ENCODE results near the gene ZP2. TPM values are rescaled to one million over a fixed set of nuclear protein-coding genes. Genes with fewer than 3 reads are reported as not detected.

ZP2 gene
- total RNA-seq, 1 experiment from 2014 or later, result not detected

- H2AFZ ChIP-seq (ENCODE audit: low read length), result no peak overlapping the region
- no peak overlapping the region for H3K9ac ChIP-seq (ENCODE audit: extremely low read depth, insufficient read length, low read length)
- no peaks in the 10 kb centered on the region for H4K20me1 ChIP-seq (ENCODE audit: control insufficient read depth, insufficient read depth, insufficient read length)
- no peak overlapping the region for H2BK20ac ChIP-seq (ENCODE audit: low read depth, low read length, poor library complexity, severe bottlenecking)
- no peaks in the 10 kb centered on the region for H3K23me2 ChIP-seq (ENCODE audit: insufficient read length, low read depth, low read length, poor library complexity, severe bottlenecking)
- DNase-seq, result no peak
- H3K27ac Mint-ChIP-seq, result no peak overlapping the region
- no peak overlapping the region for H2BK15ac ChIP-seq (ENCODE audit: low read depth, low read length)
- H3K56ac ChIP-seq (ENCODE audit: insufficient read length, low read depth, low read length), result no peak overlapping the region
- no peak overlapping the region for H4K5ac ChIP-seq (ENCODE audit: insufficient read length, low read depth, low read length)
- H3K79me1 ChIP-seq (ENCODE audit: insufficient read depth, low read depth, low read length, poor library complexity, severe bottlenecking), result no peaks in the 10 kb centered on the region
- H3K18ac ChIP-seq (ENCODE audit: insufficient read length, low read depth, low read length), result no peak overlapping the region
- peaks cover 11% of the 10 kb centered on the region for H3K27me3 Mint-ChIP-seq (ENCODE audit: low read depth)
- H3T11ph ChIP-seq (ENCODE audit: low read length), result no peak overlapping the region
- no peaks in the 10 kb centered on the region for H3K36me3 Mint-ChIP-seq (ENCODE audit: insufficient read depth in 1 of 3, low read depth in 3 of 3)
- H3K79me2 ChIP-seq (ENCODE audit: insufficient read depth, low read length), result no peaks in the 10 kb centered on the region
- H2AK5ac ChIP-seq (ENCODE audit: insufficient read length, low read length), result no peak overlapping the region
- peaks cover 0 to 3% of the 10 kb centered on the region in 2 experiments; a peak in 1 of 5 replicates for H3K9me3 Mint-ChIP-seq
- no peak overlapping the region for H3K4ac ChIP-seq (ENCODE audit: low read depth, low read length)
- H3K27me3 ChIP-seq (ENCODE audit: insufficient read depth, low read length), result no peaks in the 10 kb centered on the region; the same call in 1 of the 2 replicates
- H2BK5ac ChIP-seq (ENCODE audit: insufficient read length, low read length), result no peak overlapping the region
- H2BK12ac ChIP-seq (ENCODE audit: insufficient read length, low read depth, low read length), result no peak overlapping the region
- no peaks in the 10 kb centered on the region for H3K9me3 ChIP-seq (ENCODE audit: control insufficient read depth, low read depth, low read length)
- H3K27ac ChIP-seq (ENCODE audit: insufficient read length, low read depth, low read length), result no peak overlapping the region
- no peak overlapping the region for H3K4me3 Mint-ChIP-seq
- no peak overlapping the region for H2BK120ac ChIP-seq (ENCODE audit: low read depth, low read length, poor library complexity, severe bottlenecking)
- H3K4me2 ChIP-seq (ENCODE audit: insufficient read depth, insufficient read length, low read length), result no peak overlapping the region
- no peak overlapping the region for H4K91ac ChIP-seq (ENCODE audit: insufficient read length, low read depth, low read length)
- no peak overlapping the region for H3K23ac ChIP-seq (ENCODE audit: insufficient read length, low read depth, low read length)
- no peak overlapping the region for H3K14ac ChIP-seq (ENCODE audit: insufficient read depth, low read length)
- H4K8ac ChIP-seq (replicated peaks; ENCODE audit: insufficient read length, low read depth, low read length), result no peak overlapping the region
- TF ChIP-seq CTCF (conservative IDR thresholded peaks at IDR 0.05), result no peak
- peaks cover 0 to 7% of the 10 kb centered on the region in 2 experiments; a peak in 2 of 4 replicates for H3K4me1 Mint-ChIP-seq
- no peaks in the 10 kb centered on the region for H3K4me1 ChIP-seq (ENCODE audit: insufficient read depth, low read length)
Observed at GRCh38 chr16:21190599-21190998, 20.8 kb downstream of the ZP2 start.
